NCI-H2081 treated with DMSO at 0.1 percent for 48 hours (cell line): ENCODE results near the gene NPTXR.

ENCODE experiments used
- DNase-seq: peaks from one replicate; lab custom pipeline; 2025; lab: John Stamatoyannopoulos, UW

Gene NPTXR

GRCh38 chr22:38853196-38853651 is 9.4 kb upstream of the NPTXR start:
- no peak for DNase-seq

- DNase-seq, result no peak
Observed at GRCh38 chr22:38852522-38852921, 8.7 kb upstream of the NPTXR start.

- DNase-seq, result no peak
Observed at GRCh38 chr22:38850941-38851849, 7.4 kb upstream of the NPTXR start.

GRCh38 chr22:38850399-38850798 is 6.6 kb upstream of the NPTXR start:
- no peak for DNase-seq

- DNase-seq, result no peak
Observed at GRCh38 chr22:38849811-38850210, 6.0 kb upstream of the NPTXR start.

- DNase-seq, result no peak
Observed at GRCh38 chr22:38846412-38846811, 2.6 kb upstream of the NPTXR start.

- DNase-seq, result no peak
Observed at GRCh38 chr22:38845004-38845740, 1.3 kb upstream of the NPTXR start.

GRCh38 chr22:38844315-38845003 is 631 bp upstream of the NPTXR start:
- no peak for DNase-seq

- DNase-seq, result no peak
Observed at GRCh38 chr22:38843201-38843656, 599 bp downstream of the NPTXR start.

GRCh38 chr22:38842512-38843200 is 1.2 kb downstream of the NPTXR start:
- DNase-seq, result no peak

- DNase-seq, result no peak
Observed at GRCh38 chr22:38841635-38842034, 2.2 kb downstream of the NPTXR start.

GRCh38 chr22:38841211-38841610 is 2.6 kb downstream of the NPTXR start:
- no peak for DNase-seq

GRCh38 chr22:38840129-38840528 is 3.7 kb downstream of the NPTXR start:
- DNase-seq, result no peak

GRCh38 chr22:38839686-38840085 is 4.1 kb downstream of the NPTXR start:
- DNase-seq, result no peak

- DNase-seq, result no peak
Observed at GRCh38 chr22:38837414-38837928, 6.4 kb downstream of the NPTXR start.

GRCh38 chr22:38835888-38836301 is 7.9 kb downstream of the NPTXR start:
- DNase-seq, result no peak

- no peak for DNase-seq
Observed at GRCh38 chr22:38834991-38835390, 8.8 kb downstream of the NPTXR start.

GRCh38 chr22:38834215-38834953 is 9.4 kb downstream of the NPTXR start:
- no peak for DNase-seq

GRCh38 chr22:38833061-38833460 is 10.8 kb downstream of the NPTXR start:
- no peak for DNase-seq

- DNase-seq, result no peak
Observed at GRCh38 chr22:38832005-38832978, 11.5 kb downstream of the NPTXR start.
